ENCODE measurements around the gene ARHGAP11A.
A peak's percentile ranks its signal among the peaks of the same experiment; 100 is the strongest.
"Not testable (repeated sequence)": the region's sequence is repeated elsewhere in the genome, so short reads cannot be mapped to it uniquely, and the experiment has no call there.

The ARHGAP11A gene, protein sequence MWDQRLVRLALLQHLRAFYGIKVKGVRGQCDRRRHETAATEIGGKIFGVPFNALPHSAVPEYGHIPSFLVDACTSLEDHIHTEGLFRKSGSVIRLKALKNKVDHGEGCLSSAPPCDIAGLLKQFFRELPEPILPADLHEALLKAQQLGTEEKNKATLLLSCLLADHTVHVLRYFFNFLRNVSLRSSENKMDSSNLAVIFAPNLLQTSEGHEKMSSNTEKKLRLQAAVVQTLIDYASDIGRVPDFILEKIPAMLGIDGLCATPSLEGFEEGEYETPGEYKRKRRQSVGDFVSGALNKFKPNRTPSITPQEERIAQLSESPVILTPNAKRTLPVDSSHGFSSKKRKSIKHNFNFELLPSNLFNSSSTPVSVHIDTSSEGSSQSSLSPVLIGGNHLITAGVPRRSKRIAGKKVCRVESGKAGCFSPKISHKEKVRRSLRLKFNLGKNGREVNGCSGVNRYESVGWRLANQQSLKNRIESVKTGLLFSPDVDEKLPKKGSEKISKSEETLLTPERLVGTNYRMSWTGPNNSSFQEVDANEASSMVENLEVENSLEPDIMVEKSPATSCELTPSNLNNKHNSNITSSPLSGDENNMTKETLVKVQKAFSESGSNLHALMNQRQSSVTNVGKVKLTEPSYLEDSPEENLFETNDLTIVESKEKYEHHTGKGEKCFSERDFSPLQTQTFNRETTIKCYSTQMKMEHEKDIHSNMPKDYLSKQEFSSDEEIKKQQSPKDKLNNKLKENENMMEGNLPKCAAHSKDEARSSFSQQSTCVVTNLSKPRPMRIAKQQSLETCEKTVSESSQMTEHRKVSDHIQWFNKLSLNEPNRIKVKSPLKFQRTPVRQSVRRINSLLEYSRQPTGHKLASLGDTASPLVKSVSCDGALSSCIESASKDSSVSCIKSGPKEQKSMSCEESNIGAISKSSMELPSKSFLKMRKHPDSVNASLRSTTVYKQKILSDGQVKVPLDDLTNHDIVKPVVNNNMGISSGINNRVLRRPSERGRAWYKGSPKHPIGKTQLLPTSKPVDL

GRCh38 chr15:32615051-32615870 is at the start of gene ARHGAP11A:
Gene ARHGAP11A (plus strand): TSS chr15:32615504. CDS start chr15:32616212, 708 bp downstream.
- DNase-seq (ENCODE audit: low read depth, low spot score): peak; percentile 91

DNA sequence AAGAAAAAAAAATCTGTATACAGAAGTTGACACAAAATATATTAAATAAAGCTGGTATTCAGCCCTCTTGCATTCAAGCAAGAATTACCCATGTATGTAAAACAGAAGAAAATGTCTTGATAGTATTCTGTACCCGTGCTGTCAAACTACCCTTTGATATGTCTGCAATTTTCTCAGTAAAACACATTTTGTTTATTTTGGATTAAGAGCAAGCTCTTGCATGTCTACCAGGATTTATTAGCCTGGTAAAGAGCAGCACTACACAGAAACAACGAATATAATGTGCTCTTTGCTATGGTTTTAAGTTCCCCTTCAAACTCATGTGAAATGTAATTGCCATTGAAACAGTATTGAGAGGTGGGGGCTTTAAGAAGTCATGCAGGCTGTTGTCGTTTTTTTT is 46.3 kb upstream of the ARHGAP11A start:
- DNase-seq (ENCODE audit: low read depth, low spot score): not testable (repeated sequence)

- not testable (repeated sequence) for DNase-seq (ENCODE audit: low read depth, low spot score)
These were observed 36.8 kb upstream of the ARHGAP11A start for GRCh38 chr15:32578482-32578881.

DNA sequence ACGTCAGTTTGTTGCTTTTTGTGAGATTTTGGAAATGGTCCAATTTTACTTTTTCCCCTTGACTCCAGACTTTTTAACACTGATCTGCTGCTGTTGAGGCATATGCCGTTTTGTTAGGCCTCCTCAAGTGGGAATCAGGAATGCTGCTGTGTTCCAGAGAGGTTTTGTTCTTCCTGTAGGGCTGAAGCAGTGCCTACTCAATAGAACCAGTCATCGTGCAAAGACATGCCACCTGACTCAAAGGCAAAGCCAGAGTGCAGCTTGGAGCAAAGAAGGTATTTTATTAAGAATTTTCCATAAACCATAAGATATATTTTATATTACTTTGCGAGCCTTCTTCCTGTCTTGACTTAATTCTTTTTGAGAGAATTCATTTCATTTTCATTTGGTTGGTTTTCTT is 29.5 kb upstream of the ARHGAP11A start:
- DNase-seq (ENCODE audit: low read depth, low spot score): not testable (repeated sequence)

DNA sequence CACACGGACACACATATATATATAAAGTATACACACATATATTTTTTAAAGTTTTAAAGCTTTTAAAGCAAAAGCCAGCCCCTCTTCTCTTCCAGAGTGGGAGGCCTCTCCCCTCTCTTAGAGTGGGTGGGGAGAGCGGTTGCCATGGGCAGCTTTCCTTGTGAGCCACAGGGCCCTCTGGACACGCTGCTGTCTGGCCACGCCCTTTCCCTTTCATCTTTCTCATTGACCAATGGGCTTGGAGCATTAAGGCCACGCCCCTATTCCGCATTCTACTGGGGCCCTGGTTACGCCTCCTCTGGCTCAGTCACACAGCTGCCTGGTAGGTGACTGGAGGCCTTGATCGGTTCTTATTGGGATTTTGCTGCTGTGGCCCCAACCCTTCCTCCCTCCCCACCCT is 22.2 kb upstream of the ARHGAP11A start, which contains the start of gene GOLGA8N:
Gene GOLGA8N (plus strand): TSS at position 306 of the 400 bp plus-strand sequence.
- DNase-seq (ENCODE audit: low read depth, low spot score): not testable (repeated sequence)

- DNase-seq (ENCODE audit: low read depth, low spot score): not testable (repeated sequence)
These were observed 5.8 kb upstream of the ARHGAP11A start for GRCh38 chr15:32609518-32609917.

DNA sequence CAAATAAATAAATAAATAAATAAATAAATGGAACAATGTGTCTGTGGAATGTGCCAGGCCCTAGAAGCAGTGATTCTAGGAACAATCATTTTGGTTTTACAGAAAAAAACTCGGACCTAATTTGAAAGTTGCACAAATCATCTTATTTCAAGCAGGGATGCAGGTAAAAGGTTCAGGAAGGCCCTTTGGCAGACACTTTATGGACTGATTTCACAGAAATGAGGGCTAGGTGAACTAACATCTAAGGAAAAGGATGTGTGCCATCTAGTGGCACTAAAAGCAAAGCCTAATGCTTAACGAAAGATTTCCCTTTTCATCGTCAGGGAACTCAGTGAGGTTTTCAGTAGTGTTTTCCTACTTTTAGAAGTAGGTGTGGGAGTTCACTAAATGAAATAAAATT is 4.6 kb upstream of the ARHGAP11A start:
- DNase-seq (ENCODE audit: low read depth, low spot score): peak; percentile 11

- DNase-seq (ENCODE audit: low read depth, low spot score): not testable (repeated sequence)
These were observed 623 bp upstream of the ARHGAP11A start for GRCh38 chr15:32614712-32615050.

DNA sequence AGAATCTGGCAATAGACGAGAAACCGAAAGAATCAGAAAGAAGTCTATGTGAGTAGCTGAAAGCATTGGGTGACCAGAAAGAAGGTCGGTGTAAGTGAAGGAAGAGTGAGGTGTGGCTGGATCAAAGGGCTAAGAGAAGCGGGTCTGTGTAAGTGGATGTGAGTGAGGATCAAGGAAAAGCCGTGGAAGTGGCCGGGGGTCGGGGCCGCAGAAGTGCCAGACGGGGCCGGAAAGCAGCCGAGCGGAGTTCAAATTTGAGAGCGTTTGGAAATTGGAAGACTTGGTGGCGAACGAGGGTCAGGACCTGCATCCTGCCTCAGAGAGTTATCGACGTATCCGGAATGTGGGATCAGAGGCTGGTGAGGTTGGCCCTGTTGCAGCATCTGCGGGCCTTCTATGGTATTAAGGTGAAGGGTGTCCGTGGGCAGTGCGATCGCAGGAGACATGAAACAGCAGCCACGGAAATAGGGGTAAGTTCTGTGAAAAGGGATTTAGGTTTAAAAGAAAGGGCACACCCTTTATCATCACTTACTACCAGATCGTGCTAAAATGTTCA is 645 bp downstream of the ARHGAP11A start:
- peak; percentile 25 for DNase-seq (ENCODE audit: low read depth, low spot score)

- no peak for DNase-seq (ENCODE audit: low read depth, low spot score)
These were observed 21.1 kb downstream of the ARHGAP11A start for GRCh38 chr15:32636410-32636809.

GRCh38 chr15:32636908-32637567 is 21.7 kb downstream of the ARHGAP11A start:
- DNase-seq (ENCODE audit: low read depth, low spot score): no peak

DNA sequence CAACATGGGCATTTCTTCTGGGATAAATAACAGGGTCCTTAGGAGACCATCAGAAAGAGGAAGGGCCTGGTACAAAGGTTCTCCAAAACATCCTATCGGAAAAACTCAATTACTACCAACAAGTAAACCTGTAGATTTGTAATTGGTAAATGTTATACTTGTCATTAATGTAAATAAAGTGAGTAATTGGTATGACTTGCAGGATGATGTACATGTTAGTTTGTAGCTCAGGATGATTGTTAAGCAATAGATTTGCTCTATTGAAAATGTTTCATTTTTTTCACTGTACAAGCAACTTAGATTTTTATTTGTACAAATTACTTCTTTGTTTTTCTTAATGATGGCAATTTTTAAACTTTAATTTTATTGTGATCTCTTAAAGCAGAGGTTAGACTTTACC is 22.4 kb downstream of the ARHGAP11A start:
- DNase-seq (ENCODE audit: low read depth, low spot score): no peak

- peak; percentile 86 for DNase-seq (ENCODE audit: low read depth, low spot score)
These were observed 26.3 kb downstream of the ARHGAP11A start, which contains the start of gene SCG5 for GRCh38 chr15:32641517-32642059. Gene SCG5 (plus strand): TSS chr15:32641710. CDS start chr15:32643593, 1,883 bp downstream.

GRCh38 chr15:32642667-32643435 is 27.5 kb downstream of the ARHGAP11A start:
- DNase-seq (ENCODE audit: low read depth, low spot score): no peak

DNA sequence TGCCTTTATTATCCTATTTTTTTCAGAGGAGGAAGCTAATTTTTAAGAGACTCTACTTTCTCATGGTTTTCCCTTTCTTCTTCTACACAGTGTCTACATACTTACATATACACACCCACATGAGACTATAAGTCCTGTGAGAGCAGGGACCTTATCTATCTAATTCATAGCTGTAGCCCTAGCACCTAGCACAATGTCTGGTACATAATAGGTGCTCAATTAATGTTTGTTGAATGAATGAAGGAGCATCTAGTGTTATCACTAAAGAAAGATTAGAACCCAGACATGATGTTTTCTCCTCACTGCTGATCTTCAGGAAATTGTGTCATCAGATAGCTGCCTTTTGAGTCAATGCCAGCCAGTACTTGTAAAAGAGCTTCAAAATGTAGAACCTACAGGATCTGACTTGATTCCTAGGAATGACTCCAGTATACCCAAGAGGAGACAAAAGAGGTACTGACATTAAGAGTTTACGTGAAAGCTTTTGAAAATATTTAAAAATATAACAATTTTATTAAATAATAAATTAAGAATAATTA is 28.7 kb downstream of the ARHGAP11A start:
- no peak for DNase-seq (ENCODE audit: low read depth, low spot score)

GRCh38 chr15:32646291-32646690 is 31.0 kb downstream of the ARHGAP11A start:
- DNase-seq (ENCODE audit: low read depth, low spot score): no peak

DNA sequence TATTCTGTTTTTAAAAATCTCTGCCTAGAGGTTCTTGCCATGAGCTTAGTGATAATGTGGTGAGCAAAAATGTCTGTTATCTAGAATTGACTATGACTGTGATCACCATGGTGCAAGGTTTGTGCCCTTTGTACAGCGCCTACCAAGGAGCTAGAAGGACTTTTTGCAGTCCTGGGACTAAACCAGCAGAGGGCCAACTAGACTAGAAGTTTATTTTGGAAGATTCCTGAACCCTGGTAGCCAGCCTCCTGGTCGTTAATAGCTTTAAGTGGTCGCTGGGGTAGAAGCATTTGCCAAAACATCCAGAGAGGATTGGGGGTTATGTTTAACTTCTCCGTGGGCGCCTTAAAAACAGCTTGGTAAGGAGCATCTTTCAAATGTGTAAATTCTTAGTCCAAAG is 34.0 kb downstream of the ARHGAP11A start:
- DNase-seq (ENCODE audit: low read depth, low spot score): peak; percentile 44

- DNase-seq (ENCODE audit: low read depth, low spot score): peak; percentile 71
These were observed 36.0 kb downstream of the ARHGAP11A start for GRCh38 chr15:32651229-32651837.

Data from ELF-1 (cell line).